HG03139 (cell line): Measurements from ENCODE around the gene TBC1D20.
"Not testable (repeated sequence)": the region's sequence is repeated elsewhere in the genome, so short reads cannot be mapped to it uniquely, and the experiment has no call there.

Experiments used
- ATAC-seq: cut with Tn5 transposase; IDR thresholded peaks from one replicate; pipeline ENCODE4 v1.9.1; 2021; ENCODE audit not compliant: unreplicated experiment

TBC1D20 gene

DNA sequence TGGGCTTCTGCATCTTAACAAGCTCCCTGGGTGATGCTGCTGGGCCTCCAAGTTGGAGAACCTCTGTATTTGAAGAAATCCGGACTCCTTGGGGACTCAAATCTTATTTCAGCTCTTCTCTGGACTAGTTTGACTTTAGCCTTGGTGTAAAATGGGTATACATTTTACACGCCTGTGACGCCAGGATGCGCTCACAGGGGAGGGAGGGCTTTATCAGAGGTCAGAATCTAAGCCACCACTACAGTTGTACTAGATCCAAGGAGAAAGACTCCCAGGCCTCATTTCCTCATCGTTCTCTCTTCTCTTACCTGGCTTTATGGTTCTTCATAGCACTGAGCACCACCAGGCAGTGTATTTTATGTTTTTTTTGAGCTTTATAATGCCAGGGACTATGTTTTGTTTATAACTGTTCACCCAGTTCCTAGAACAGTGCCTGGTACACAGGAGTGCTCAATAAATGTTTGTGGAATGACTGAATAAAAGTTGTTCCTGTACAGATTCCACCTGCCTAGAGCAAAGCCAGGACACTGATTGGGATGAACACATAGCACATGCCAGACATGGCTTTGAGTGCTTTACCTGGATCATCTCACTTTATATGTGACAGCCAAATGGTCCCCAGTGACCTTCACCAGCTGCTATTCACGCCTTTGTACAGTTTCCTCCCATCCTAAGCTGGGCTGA is 59.3 kb downstream of the TBC1D20 start:
- no peak for ATAC-seq

GRCh38 chr20:402496-402885 is 59.8 kb downstream of the TBC1D20 start:
- no peak for ATAC-seq

DNA sequence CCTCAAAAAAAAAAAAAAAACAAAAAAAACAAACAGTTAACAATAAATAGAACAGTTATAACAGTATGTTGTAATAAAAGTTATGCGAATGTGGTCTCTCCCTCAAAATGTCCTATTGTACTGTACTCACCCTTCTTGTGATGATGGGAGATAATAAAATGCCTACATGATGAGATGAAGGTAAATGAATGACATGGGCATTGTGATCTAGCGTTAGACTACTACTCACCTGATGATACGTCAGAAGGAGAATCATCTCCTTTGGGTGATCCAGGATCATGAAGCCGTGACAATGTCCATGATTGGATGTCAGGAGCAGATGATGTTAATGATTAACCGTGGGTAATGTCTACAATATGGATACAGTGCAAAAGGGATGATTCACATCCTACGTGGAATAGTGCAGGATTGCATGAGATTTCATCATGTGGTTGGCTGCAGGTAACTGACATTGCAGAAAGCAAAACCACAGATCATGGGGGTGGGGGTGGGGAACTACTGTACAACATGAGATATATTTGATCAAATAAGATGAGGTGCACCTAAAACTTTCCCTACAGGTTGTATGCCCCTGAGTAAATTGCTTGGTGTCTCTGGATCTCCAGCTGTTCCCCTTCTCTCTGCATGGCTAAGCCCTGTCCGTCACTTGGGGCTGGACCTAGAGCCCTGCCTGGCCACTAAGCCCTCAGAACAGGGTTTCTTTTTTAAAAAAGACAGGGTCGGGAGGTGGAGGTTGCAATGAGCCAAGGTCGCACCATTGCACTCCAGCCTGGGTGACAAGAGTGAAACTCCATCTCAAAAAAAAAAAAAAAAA is 60.4 kb downstream of the TBC1D20 start:
- no peak for ATAC-seq

GRCh38 chr20:400454-401275 is 61.7 kb downstream of the TBC1D20 start:
- no peak for ATAC-seq

DNA sequence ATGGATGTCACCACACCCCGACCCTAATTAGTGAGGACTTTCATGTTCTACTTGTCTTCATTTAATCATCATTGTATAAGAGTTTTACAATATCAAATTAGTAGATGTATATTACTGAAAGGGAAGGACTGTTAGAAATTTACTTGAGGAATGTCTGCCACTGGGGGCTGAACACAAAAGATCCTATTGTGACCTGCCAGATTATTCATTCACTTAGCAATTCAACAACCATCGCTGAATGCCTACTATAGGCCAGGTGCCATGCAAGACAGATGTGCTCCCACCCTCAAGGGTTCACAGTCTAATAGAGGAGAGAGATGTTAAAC is 62.2 kb downstream of the TBC1D20 start:
- ATAC-seq = no peak

DNA sequence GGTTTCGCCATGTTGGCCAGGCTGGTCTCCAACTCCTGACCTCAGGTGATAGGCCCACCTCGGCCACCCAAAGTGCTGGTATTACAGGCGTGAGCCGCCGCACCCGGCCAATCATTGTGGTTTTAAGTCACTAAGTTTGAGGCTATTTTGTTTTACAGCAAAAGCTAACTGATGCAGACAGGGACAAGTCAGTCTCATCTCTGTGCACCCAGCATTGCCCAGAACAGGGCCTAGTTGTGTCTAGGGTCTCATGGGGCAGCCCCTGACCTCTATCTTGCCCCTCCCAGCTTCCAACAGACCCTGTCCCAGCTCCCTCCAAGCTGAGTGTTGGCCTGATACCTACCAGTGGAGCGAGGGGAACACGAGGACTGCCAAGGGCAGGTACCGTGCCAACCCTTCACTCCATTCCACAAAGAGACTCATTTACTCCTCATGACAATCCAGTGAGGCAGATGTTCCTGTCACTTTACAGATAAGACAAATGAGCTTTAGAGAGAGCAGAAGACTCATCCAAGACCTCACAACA is 63.1 kb downstream of the TBC1D20 start:
- no peak for ATAC-seq

DNA sequence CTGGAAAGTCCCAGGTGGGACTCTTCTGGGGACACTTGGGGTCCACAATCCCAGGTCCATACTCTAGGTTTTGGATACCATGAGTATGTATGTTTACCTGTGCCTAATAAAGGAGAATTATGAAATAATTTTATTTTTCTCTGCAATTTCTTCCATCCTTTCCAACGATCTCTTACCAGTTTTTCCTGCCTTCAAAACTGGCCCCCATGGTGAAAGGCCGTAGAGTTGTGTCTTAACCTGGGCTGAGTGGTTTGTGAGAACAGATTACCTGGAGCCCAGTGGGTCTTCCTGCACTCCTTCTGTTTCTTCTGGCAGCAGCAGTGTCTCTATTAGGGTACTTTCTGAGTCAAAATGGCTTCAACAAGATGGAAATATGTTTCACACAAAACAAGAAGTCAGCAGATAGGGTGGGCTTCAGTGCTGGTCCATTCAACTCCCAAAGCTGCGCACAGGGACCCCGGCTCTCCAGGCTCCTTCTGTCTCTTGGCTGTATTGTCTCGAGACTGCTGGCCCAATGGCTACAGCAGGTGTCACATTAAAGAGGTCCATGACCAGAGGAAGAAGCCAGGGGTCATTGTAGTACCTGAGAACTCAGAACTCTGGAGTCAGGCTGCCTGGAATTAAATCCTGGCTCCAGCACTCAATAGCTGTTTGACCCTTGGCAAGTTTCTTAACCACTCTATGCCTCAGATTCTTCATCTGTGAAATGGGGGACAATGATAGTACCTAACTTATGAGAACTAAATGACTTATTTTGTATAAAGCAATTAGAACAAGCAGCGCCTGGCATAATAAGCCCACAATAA is 64.7 kb downstream of the TBC1D20 start:
- ATAC-seq = no peak

- no peak for ATAC-seq
Observed at GRCh38 chr20:396619-397431, 65.5 kb downstream of the TBC1D20 start.

DNA sequence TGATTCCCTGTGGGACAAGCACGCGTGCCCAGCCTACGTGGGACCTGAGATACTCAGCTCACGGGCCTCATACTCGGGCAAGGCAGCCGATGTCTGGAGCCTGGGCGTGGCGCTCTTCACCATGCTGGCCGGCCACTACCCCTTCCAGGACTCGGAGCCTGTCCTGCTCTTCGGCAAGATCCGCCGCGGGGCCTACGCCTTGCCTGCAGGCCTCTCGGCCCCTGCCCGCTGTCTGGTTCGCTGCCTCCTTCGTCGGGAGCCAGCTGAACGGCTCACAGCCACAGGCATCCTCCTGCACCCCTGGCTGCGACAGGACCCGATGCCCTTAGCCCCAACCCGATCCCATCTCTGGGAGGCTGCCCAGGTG is 66.1 kb downstream of the TBC1D20 start:
- no peak for ATAC-seq

- not testable (repeated sequence) for ATAC-seq
Observed at GRCh38 chr20:393296-393695, 69.0 kb downstream of the TBC1D20 start.

DNA sequence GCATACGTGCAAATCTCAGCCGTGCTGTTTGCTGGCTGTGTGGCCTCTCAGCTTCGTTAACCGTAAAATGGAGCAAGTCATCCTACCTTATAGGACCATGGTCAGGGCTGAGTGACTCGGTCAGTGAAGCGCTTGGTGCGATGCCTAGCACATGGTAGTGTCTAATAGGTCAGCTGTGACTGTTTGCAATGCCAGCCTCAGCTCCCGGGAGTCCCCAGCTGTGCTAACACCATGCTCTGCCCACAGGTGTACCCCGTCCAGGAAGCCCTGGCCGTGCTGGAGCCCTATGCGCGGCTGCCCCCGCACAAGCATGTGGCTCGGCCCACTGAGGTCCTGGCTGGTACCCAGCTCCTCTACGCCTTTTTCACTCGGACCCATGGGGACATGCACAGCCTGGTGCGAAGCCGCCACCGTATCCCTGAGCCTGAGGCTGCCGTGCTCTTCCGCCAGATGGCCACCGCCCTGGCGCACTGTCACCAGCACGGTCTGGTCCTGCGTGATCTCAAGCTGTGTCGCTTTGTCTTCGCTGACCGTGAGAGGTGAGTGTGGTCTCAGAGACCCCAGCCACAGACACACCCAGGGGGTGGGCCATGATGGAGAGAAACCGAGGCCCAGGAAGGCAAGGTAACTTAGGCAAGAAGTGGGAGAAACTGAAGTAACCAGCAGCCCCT is 71.2 kb downstream of the TBC1D20 start:
- ATAC-seq = no peak

DNA sequence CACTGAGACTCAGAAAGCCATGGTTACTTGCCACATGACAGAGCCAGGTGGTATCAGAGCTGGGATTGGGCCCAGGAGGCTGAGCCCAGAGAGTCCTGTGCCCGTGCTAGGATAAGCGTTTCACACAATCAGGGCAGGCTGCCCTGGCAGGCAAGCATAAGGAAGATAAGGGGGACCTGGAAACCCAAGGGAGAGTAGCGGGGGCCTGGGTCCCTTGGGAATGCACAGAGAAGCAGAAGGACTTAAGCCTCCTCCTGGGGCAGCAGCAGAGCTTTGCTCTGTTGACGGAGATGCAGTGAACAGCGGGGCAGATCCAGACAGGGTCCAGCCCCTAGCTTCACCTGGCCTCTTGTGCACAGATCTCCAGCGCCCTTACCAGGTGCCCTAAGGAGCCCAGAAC is 73.1 kb downstream of the TBC1D20 start:
- no peak for ATAC-seq

- ATAC-seq = no peak
Observed at GRCh38 chr20:388034-388994, 74.0 kb downstream of the TBC1D20 start.

DNA sequence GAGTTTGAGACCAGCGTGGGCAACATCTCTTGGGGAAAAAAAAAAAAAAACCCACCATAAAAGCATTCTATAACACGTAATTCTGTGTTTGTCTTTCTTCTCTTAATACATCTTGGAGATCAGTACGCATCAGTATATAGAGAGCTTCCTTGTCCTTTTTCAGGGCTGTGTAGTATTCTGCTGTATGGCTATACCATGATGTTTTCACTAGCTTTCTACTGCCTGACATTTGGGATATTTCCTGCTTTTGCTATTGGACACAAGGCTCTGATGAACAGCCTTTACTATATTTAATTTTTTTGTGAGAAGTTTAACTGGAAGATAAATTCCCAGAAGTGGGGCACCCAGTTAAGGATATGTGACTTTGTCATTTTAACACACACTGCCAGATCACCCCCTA is 74.8 kb downstream of the TBC1D20 start:
- no peak for ATAC-seq

- not testable (repeated sequence) for ATAC-seq
Observed at GRCh38 chr20:386634-387033, 75.7 kb downstream of the TBC1D20 start.
